ENCODE data around the gene RGMB. TPM values are rescaled to one million over a fixed set of nuclear protein-coding genes. Genes with fewer than 3 reads are reported as not detected.
A peak's percentile ranks its signal among the peaks of the same experiment; 100 is the strongest.

RGMB gene
- polyA plus RNA-seq, 1 of the 3 experiments (the other 2 are of a cell fraction), result 86.7 TPM

- no peak for TF ChIP-seq REST (IDR thresholded peaks at IDR 0.05; ENCODE audit: low read depth, low read length)
- TF ChIP-seq ELF1 (IDR thresholded peaks at IDR 0.05), result no peak
- TF ChIP-seq NRF1 (IDR thresholded peaks at IDR 0.05; ENCODE audit: low read depth, low read length), result no peak
- TF ChIP-seq TCF12 (IDR thresholded peaks at IDR 0.05), result no peak
- TF ChIP-seq MAX (IDR thresholded peaks at IDR 0.05; ENCODE audit: low read depth), result no peak; the same call in 1 of the 2 replicates
- no peak for TF ChIP-seq GABPA (IDR thresholded peaks at IDR 0.05; ENCODE audit: low read depth)
- peak; percentile 74 for TF ChIP-seq SIN3A (IDR thresholded peaks at IDR 0.05; ENCODE audit: borderline replicate concordance, low read depth, low read length)
- TF ChIP-seq MXI1 (IDR thresholded peaks at IDR 0.05; ENCODE audit: low read depth, low read length), result no peak
Measured at GRCh38 chr5:98796197-98796972, 22.9 kb downstream of the RGMB start (continued).

GRCh38 chr5:98798371-98798770 is 24.9 kb downstream of the RGMB start:
- H3K4me1 ChIP-seq (ENCODE audit: control insufficient read depth in 1 of 2, insufficient read depth in 2 of 2, low read depth in 1 of 2, low read length in 1 of 2), result peaks cover 0 to 21% of the 10 kb centered on the region in 2 experiments; a peak in 2 of 4 replicates
- H3K9me3 ChIP-seq, result no peaks in the 10 kb centered on the region
- no peak overlapping the region for H3K27ac ChIP-seq (ENCODE audit: low read depth in 2 of 2, low read length in 1 of 2)
- CTCF ChIA-PET, result interaction anchor here (1.0 to 24.4 kb wide), 2 partner anchors 16 to 25 kb away, joined by 3 to 409 read pairs; partner anchors contain the start of gene RGMB
- H3F3A ChIP-seq (replicated peaks; ENCODE audit: insufficient read depth), result peaks cover 52% of the 10 kb centered on the region
- DNase-seq, result no peak
- WGBS (ENCODE audit: low lambda C conversion rate), result 40% methylated on average over 1 of the region's 1 CpG
- peaks cover 23% of the 10 kb centered on the region for H3K79me2 ChIP-seq (ENCODE audit: insufficient read depth)
- POLR2A ChIA-PET, result no interaction called here
- no peaks in the 10 kb centered on the region for H3K9me2 ChIP-seq
- no peak overlapping the region for H2AFZ ChIP-seq (ENCODE audit: low read depth)
- H3K4me3 ChIP-seq (ENCODE audit: low read depth in 2 of 2, low read length in 1 of 2), result no peak overlapping the region
- no peak overlapping the region for H3K4me2 ChIP-seq
- TF ChIP-seq TCF12 (IDR thresholded peaks at IDR 0.05) (no peak), RAD21 (IDR thresholded peaks at IDR 0.05; ENCODE audit: low read length) (no peak), USF2 (IDR thresholded peaks at IDR 0.05; ENCODE audit: borderline replicate concordance, low read depth, low read length) (no peak), GATA2 (CRISPR knock-in tag; IDR thresholded peaks at IDR 0.05) (no peak), CTCF (IDR thresholded peaks at IDR 0.05) (no peak), TEAD4 (IDR thresholded peaks at IDR 0.05; ENCODE audit: borderline replicate concordance, insufficient read depth) (no peak), SMC3 (IDR thresholded peaks at IDR 0.05; ENCODE audit: low read depth, low read length) (no peak), GABPA (IDR thresholded peaks at IDR 0.05; ENCODE audit: low read depth) (no peak), IRF3 (IDR thresholded peaks at IDR 0.05; ENCODE audit: low read depth, low read length) (no peak)
- no peak overlapping the region for H3K9ac ChIP-seq
- peaks cover 32% of the 10 kb centered on the region for H4K20me1 ChIP-seq (ENCODE audit: insufficient read depth)
- H3K36me3 ChIP-seq (replicated peaks in 1 of 2; ENCODE audit: control insufficient read depth in 1 of 2, insufficient read depth in 2 of 2, low read length in 1 of 2), result peaks cover 17 to 19% of the 10 kb centered on the region in 2 experiments
- no peaks in the 10 kb centered on the region for H3K27me3 ChIP-seq (ENCODE audit: insufficient read depth)
